Measurements from ENCODE around the gene IDH2. TPM values are rescaled to one million over a fixed set of nuclear protein-coding genes. Genes with fewer than 3 reads are reported as not detected.

IDH2 gene
- total RNA-seq, 6 experiments from 2014 or later: 26.3 to 32.4 (median 28.9) TPM

DNA sequence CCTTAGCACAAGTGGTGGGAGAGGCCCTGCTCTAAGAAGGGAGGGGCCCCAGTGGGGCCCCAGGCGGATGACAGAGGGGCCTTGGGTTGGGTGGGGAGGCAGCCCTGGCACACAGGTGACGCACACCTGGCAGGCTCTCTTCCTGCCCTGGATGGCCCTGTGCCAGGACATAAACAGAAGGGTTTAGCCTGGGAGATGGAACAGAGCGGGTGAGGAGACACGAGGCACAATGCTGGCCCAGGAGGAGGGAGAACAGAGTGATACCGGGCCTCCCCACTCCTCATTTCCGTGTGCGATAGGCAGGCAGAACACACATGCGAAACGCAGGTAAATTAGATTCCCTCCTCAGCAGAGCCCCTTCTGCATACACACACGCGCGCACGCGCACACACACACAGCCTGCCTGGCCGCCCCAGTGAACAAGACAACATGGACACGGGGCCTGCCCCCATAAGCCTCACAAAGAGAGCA is 39.8 kb downstream of the IDH2 start:
- peaks cover 2% of the 10 kb centered on the region; the same call in 1 of the 2 replicates for H3K27me3 Mint-ChIP-seq (ENCODE audit: insufficient read depth)
- H3K4me1 Mint-ChIP-seq (ENCODE audit: low read depth): no peaks in the 10 kb centered on the region
- no peak for DNase-seq
- no peak overlapping the region for H3K27ac Mint-ChIP-seq
- H3K4me3 Mint-ChIP-seq: no peak overlapping the region
- H3K36me3 Mint-ChIP-seq (ENCODE audit: low read depth): no peaks in the 10 kb centered on the region
- TF ChIP-seq, protein P1, sequence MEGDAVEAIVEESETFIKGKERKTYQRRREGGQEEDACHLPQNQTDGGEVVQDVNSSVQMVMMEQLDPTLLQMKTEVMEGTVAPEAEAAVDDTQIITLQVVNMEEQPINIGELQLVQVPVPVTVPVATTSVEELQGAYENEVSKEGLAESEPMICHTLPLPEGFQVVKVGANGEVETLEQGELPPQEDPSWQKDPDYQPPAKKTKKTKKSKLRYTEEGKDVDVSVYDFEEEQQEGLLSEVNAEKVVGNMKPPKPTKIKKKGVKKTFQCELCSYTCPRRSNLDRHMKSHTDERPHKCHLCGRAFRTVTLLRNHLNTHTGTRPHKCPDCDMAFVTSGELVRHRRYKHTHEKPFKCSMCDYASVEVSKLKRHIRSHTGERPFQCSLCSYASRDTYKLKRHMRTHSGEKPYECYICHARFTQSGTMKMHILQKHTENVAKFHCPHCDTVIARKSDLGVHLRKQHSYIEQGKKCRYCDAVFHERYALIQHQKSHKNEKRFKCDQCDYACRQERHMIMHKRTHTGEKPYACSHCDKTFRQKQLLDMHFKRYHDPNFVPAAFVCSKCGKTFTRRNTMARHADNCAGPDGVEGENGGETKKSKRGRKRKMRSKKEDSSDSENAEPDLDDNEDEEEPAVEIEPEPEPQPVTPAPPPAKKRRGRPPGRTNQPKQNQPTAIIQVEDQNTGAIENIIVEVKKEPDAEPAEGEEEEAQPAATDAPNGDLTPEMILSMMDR (IDR thresholded peaks at IDR 0.05): no peak
- H3K9me3 Mint-ChIP-seq: no peaks in the 10 kb centered on the region

DNA sequence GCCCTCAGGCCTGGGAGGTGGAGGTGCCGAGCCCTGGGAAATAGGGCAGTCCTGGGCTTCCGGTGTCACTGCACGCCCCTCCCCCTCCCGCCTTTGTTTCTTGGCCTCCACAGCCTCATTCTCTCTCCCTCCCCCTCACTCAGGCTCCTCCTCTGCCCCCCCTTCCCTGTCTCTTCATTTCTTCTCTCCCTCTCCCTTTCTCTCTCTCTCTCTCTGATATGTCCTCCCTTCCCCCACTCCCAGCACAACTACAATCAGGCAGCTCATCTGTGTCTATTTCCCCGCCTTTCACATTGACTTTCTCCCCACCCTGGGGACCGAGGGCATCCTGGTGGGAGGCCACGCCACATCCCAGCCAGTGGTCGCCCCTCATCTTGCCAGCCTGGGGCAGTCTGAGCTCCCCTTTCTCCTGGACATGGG is 40.2 kb downstream of the IDH2 start:
- Mint-ChIP-seq H3K36me3 (ENCODE audit: low read depth) (no peaks in the 10 kb centered on the region), H3K4me3 (no peak overlapping the region), H3K9me3 (no peaks in the 10 kb centered on the region), H3K27me3 (ENCODE audit: insufficient read depth) (peaks cover 2% of the 10 kb centered on the region; the same call in 1 of the 2 replicates), H3K4me1 (ENCODE audit: low read depth) (no peaks in the 10 kb centered on the region), H3K27ac (no peak overlapping the region)
- no peak for DNase-seq
- TF ChIP-seq, protein P1 (IDR thresholded peaks at IDR 0.05): no peak

DNA sequence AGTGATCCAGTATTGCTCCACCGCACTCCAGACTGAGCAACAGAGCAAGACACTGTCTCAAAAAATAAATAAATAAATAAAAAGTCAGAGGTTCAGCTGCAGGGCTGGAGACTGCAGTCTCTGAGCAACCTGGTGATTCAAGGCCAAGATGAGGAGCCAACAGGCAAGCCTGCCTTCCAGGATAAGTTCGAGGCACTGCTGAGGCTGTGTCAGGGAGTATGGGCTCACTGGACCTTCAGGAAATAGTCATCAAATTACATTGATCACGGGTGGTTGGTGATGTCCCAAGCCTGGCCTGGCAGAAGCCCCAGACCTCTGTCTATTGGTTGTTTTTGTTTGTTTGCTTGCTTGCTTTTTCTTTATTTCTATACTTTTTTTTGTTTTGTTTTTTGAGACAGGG is 41.5 kb downstream of the IDH2 start:
- TF ChIP-seq, protein P1 (IDR thresholded peaks at IDR 0.05): no peak
- no peak for DNase-seq
- H3K9me3 Mint-ChIP-seq: no peaks in the 10 kb centered on the region
- H3K36me3 Mint-ChIP-seq (ENCODE audit: low read depth): no peaks in the 10 kb centered on the region
- H3K4me3 Mint-ChIP-seq: no peak overlapping the region
- H3K27ac Mint-ChIP-seq: no peak overlapping the region
- no peaks in the 10 kb centered on the region for H3K4me1 Mint-ChIP-seq (ENCODE audit: low read depth)
- H3K27me3 Mint-ChIP-seq (ENCODE audit: insufficient read depth): peaks cover 2% of the 10 kb centered on the region; the same call in 1 of the 2 replicates

DNA sequence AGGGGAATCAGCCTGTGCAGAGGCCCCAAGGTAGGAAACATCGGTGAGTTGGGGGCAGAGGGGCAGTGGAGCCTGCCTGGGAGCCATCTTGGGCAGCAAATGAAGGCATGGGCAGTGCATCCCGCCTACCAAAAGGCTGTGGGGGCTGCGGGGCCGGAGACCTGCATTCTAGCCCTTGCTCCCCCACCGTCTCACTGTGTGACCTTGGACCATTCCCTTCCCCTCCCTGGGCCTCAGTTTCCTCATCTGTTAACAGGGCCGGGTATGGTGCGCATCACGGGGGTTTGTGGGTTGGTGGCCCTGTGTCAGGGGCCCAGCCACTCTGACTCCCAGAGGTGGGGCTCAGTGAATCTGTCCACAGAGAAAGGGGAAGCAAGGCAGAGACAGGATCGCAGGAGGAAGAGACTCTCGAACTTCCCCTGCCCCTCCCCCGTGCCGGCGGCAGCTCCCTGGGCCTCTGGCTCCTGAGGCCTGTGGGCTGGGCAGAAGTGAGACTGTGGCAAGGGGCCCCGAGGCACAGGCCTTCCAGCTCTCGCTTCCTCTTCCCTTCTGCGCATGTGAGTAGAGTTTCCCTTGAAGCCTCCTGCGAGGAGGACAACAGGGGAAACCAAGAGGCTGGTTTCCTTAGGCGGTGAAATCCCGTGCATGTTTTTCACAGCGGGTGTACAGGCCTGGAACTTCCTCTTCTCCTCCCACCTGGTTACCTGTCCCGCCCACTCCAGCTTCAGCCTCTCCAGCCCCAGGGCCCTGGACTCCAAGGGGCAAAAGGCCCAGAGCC is 42.9 kb downstream of the IDH2 start:
- Mint-ChIP-seq H3K27ac (no peak overlapping the region), H3K4me3 (no peak overlapping the region), H3K27me3 (ENCODE audit: insufficient read depth) (peaks cover 2% of the 10 kb centered on the region; the same call in 1 of the 2 replicates), H3K36me3 (ENCODE audit: low read depth) (no peaks in the 10 kb centered on the region), H3K4me1 (ENCODE audit: low read depth) (0 out of 2 replicates have a peak, but pooled peaks cover 4% of the 10 kb centered on the region), H3K9me3 (no peaks in the 10 kb centered on the region)
- no peak for DNase-seq
- TF ChIP-seq, protein P1 (IDR thresholded peaks at IDR 0.05): no peak

DNA sequence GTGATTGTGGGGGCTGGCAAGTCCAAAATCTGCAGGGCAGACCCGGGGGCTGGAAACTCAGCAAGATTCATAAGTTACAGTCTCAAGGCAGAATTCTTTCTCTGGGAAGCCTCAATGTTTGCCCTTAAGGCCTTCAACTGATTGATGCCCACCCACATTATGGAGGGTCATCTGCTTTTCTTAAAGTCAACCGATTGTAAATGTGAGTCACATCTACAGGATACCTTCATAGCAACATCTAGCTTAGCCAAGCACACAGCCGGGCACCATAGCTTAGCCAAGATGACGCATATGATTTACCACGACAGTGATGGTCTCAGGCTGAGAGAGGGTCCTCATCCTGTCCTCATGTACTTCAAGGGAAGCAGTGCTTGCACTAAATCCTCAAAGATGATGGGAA is 43.5 kb downstream of the IDH2 start:
- no peak for DNase-seq
- TF ChIP-seq, protein P1 (IDR thresholded peaks at IDR 0.05): no peak
- Mint-ChIP-seq H3K9me3 (no peaks in the 10 kb centered on the region), H3K4me1 (ENCODE audit: low read depth) (0 out of 2 replicates have a peak, but pooled peaks cover 5% of the 10 kb centered on the region), H3K4me3 (no peak overlapping the region), H3K27me3 (ENCODE audit: insufficient read depth) (peaks cover 2% of the 10 kb centered on the region; the same call in 1 of the 2 replicates), H3K36me3 (ENCODE audit: low read depth) (no peaks in the 10 kb centered on the region), H3K27ac (no peak overlapping the region)
